ENCODE results near the gene ADGRB3. TPM values are rescaled to one million over a fixed set of nuclear protein-coding genes. Genes with fewer than 3 reads are reported as not detected.
"Not testable (repeated sequence)": the region's sequence is repeated elsewhere in the genome, so short reads cannot be mapped to it uniquely, and the experiment has no call there.

Gene ADGRB3
- total RNA-seq, 1 donor from 2014 or later: 2.4 TPM

- H3K27ac Mint-ChIP-seq (ENCODE audit: unreplicated experiment): no peak overlapping the region
- H3K9me3 Mint-ChIP-seq (ENCODE audit: unreplicated experiment): no peaks in the 10 kb centered on the region
- no peaks in the 10 kb centered on the region for H3K27me3 Mint-ChIP-seq (ENCODE audit: unreplicated experiment)
- no peak overlapping the region for H3K4me3 Mint-ChIP-seq (ENCODE audit: unreplicated experiment)
- H3K4me1 Mint-ChIP-seq (ENCODE audit: unreplicated experiment): no peaks in the 10 kb centered on the region
- TF ChIP-seq, protein P1, sequence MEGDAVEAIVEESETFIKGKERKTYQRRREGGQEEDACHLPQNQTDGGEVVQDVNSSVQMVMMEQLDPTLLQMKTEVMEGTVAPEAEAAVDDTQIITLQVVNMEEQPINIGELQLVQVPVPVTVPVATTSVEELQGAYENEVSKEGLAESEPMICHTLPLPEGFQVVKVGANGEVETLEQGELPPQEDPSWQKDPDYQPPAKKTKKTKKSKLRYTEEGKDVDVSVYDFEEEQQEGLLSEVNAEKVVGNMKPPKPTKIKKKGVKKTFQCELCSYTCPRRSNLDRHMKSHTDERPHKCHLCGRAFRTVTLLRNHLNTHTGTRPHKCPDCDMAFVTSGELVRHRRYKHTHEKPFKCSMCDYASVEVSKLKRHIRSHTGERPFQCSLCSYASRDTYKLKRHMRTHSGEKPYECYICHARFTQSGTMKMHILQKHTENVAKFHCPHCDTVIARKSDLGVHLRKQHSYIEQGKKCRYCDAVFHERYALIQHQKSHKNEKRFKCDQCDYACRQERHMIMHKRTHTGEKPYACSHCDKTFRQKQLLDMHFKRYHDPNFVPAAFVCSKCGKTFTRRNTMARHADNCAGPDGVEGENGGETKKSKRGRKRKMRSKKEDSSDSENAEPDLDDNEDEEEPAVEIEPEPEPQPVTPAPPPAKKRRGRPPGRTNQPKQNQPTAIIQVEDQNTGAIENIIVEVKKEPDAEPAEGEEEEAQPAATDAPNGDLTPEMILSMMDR (IDR thresholded peaks at IDR 0.05; ENCODE audit: unreplicated experiment): no peak
- DNase-seq (ENCODE audit: low spot score): no peak
- H3K36me3 Mint-ChIP-seq (ENCODE audit: low read depth, unreplicated experiment): no peaks in the 10 kb centered on the region
Observed at GRCh38 chr6:68747110-68747790, 112.2 kb downstream of the ADGRB3 start.

- H3K9me3 Mint-ChIP-seq (ENCODE audit: unreplicated experiment); H3K27ac Mint-ChIP-seq (ENCODE audit: unreplicated experiment); H3K27me3 Mint-ChIP-seq (ENCODE audit: unreplicated experiment); DNase-seq (ENCODE audit: low spot score); H3K36me3 Mint-ChIP-seq (ENCODE audit: low read depth, unreplicated experiment); H3K4me3 Mint-ChIP-seq (ENCODE audit: unreplicated experiment); H3K4me1 Mint-ChIP-seq (ENCODE audit: unreplicated experiment): not testable (repeated sequence)
Observed at GRCh38 chr6:68747832-68748231, 112.8 kb downstream of the ADGRB3 start.

DNA sequence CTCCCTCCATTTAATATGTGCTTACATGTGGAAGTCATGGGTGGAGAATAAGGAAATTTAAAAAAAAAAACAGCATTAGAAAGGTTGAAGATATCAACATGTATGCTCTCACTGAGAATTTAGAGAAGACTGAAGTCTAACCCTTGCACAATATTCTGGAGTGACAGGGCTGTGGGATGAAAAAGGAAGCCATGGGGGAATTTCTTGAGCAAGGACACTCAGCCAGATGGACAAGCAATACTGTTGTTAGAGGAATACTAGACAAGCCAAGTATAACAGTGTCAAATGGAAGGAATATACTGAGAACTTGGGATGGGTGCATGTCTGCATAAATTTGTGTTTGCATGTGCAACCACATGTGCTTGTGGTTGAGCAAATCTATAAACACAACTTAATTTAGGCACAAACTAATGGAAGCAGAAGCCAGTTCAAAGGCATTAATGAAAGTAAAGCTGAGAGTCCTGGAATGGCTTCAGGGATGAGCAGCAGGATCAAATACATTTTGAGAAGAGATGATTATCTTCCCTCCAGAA, 119.7 kb downstream of the ADGRB3 start:
- Mint-ChIP-seq H3K4me3 (ENCODE audit: unreplicated experiment) (no peak overlapping the region), H3K36me3 (ENCODE audit: low read depth, unreplicated experiment) (no peaks in the 10 kb centered on the region), H3K27me3 (ENCODE audit: unreplicated experiment) (no peaks in the 10 kb centered on the region), H3K27ac (ENCODE audit: unreplicated experiment) (no peak overlapping the region), H3K9me3 (ENCODE audit: unreplicated experiment) (no peaks in the 10 kb centered on the region), H3K4me1 (ENCODE audit: unreplicated experiment) (no peaks in the 10 kb centered on the region)
- TF ChIP-seq, protein P1 (IDR thresholded peaks at IDR 0.05; ENCODE audit: unreplicated experiment): no peak
- no peak for DNase-seq (ENCODE audit: low spot score)

DNA sequence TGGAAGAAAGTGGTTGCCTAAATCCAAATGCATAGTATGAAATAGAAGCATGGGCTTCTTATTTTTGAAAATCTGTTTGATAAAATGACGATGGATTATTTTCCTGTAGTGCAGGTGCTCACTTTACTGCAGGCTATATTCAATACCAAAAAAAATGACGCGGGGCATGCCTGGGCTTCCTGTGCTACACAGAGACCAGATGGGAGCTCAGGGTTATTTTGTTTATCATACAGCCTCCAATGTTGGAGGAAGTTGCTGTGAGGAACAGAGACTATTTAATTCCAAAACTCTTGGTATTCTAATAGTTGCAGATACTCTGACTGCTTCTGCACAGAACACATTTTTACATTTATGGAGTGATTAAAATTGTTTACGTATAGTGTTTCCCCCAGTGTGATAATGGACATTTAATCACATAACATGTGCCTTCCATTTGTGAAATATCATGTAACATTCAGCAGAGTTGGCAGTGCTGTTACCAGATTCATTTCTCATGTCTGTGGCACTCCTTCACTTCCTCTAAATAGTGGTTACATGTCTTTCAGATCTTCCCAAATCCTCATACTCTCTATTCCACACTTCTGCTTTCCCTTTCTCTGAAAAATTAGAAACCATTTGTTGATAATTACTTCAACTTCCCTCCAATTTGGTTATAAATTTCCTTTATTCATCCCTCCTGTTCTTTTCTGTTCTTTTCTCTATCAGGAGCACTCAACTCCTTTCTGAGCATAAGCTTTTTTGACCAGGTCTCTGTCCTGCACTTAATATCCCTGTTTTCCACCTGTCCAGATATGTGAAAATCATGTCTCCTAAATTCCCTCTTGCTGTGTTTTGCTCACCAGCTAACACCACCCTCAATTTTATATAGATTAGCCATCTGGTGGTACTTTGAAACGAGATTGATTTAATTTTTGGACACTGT, 121.6 kb downstream of the ADGRB3 start:
- H3K4me1 Mint-ChIP-seq (ENCODE audit: unreplicated experiment): no peaks in the 10 kb centered on the region
- TF ChIP-seq, protein P1 (IDR thresholded peaks at IDR 0.05; ENCODE audit: unreplicated experiment): no peak
- H3K4me3 Mint-ChIP-seq (ENCODE audit: unreplicated experiment): no peak overlapping the region
- no peaks in the 10 kb centered on the region for H3K9me3 Mint-ChIP-seq (ENCODE audit: unreplicated experiment)
- H3K27ac Mint-ChIP-seq (ENCODE audit: unreplicated experiment): no peak overlapping the region
- no peaks in the 10 kb centered on the region for H3K27me3 Mint-ChIP-seq (ENCODE audit: unreplicated experiment)
- no peaks in the 10 kb centered on the region for H3K36me3 Mint-ChIP-seq (ENCODE audit: low read depth, unreplicated experiment)
- no peak for DNase-seq (ENCODE audit: low spot score)

DNA sequence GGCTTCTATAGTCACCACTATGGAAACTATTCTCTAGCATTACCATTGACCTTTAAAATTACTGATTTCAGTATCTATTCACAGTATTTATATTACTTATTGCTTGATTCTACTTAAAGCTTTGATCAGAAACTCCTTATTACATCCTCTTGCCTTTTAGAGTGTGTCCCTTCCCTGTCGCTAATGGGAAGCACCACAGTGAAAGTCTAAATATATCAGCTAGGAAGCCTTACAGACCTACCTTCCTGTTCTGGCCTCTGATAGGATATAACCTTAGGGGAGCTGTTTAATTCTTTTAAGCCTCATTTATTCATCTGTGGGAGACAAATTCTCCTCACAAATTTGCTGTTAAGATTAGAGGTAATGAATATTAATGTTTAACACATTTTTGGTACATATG, 122.7 kb downstream of the ADGRB3 start:
- H3K27ac Mint-ChIP-seq (ENCODE audit: unreplicated experiment): no peak overlapping the region
- no peak for DNase-seq (ENCODE audit: low spot score)
- H3K4me1 Mint-ChIP-seq (ENCODE audit: unreplicated experiment): no peaks in the 10 kb centered on the region
- no peak overlapping the region for H3K4me3 Mint-ChIP-seq (ENCODE audit: unreplicated experiment)
- no peaks in the 10 kb centered on the region for H3K27me3 Mint-ChIP-seq (ENCODE audit: unreplicated experiment)
- no peaks in the 10 kb centered on the region for H3K36me3 Mint-ChIP-seq (ENCODE audit: low read depth, unreplicated experiment)
- TF ChIP-seq, protein P1 (IDR thresholded peaks at IDR 0.05; ENCODE audit: unreplicated experiment): no peak
- H3K9me3 Mint-ChIP-seq (ENCODE audit: unreplicated experiment): no peaks in the 10 kb centered on the region
